Hematopoietic multipotent progenitor cell treated with erythropoietin and hydrocortisone succinate and interleukin-3 and kit ligand, for 4 days (in vitro differentiated cells): Measurements from ENCODE around the gene METRN.

Experiments used
- DNase-seq: peaks from one replicate; pipeline ENCODE4 v3.0.0-alpha.2; 2015

METRN gene

DNA sequence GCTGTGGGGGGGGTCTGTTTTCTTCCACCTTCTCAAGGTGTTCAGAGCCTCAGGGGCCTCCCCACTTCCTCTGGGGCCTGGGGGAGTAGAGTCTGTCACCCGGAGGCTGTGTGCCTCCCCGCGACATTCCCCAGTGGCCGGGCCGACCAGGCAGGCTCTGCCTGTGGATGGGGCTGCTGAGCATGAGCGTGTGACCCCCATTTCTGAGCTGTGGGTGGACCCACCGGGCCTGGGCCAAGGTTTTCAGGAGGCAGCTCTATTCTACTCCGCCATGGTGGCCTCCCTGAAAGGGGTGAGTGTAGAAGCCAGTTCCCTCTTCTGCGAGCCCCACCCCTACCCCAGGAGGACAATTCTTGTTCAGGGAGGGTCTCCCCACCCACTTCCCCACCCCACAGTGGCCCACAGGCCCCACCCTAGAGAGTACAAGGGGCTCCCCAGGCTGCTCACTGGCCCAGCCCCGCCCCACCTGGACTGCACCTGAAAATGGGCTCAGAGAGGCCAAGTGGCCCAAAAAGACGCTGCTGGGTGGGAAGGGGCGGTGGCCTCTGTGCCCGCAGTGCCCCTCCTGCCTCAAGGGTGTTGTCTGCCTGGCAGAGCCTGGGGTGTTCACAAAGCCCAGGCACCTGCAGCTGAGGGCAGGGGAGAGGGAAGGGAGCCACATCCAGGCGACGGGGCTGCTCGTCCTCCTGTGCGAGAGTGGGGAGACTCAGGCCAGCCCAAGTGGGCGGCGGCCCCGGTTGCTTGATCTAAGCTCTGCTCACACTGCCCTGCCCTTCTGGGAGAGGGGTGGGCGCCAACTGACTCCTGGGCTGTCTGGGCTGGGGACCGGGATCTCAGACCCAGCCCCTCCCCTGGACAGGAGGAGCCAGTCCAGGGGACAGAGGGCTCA lies 47.0 kb downstream of the METRN start:
- DNase-seq = no peak

DNA sequence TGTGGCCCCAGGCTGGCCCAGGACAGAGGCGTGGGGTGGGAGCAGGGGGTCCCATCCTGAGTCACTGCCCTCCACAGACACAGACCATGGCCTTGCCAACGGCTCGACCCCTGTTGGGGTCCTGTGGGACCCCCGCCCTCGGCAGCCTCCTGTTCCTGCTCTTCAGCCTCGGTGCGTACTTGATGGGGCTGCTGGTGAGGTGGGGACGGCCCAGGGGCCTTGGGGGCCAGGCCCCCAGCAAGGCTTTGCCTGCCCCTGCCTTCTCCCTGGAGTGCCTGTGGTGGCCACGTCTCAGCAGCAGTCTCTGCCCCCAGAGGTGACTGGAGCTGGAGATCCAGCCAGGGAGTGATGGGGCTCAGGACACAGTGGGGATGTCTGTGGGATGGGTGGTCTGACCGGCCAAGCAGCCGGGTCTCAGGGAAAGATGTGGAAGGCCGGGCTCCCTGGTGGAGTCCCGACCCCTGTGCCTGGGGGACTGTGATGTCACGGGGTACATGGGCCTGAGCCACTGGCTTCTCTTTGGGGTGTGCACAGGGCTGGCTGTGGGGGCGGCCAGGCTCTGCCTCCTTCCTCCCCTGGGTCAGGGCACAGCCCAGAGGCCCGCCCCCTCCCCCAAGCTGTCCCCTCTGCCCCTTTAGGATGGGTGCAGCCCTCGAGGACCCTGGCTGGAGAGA lies 47.8 kb downstream of the METRN start:
- DNase-seq = no peak

DNA sequence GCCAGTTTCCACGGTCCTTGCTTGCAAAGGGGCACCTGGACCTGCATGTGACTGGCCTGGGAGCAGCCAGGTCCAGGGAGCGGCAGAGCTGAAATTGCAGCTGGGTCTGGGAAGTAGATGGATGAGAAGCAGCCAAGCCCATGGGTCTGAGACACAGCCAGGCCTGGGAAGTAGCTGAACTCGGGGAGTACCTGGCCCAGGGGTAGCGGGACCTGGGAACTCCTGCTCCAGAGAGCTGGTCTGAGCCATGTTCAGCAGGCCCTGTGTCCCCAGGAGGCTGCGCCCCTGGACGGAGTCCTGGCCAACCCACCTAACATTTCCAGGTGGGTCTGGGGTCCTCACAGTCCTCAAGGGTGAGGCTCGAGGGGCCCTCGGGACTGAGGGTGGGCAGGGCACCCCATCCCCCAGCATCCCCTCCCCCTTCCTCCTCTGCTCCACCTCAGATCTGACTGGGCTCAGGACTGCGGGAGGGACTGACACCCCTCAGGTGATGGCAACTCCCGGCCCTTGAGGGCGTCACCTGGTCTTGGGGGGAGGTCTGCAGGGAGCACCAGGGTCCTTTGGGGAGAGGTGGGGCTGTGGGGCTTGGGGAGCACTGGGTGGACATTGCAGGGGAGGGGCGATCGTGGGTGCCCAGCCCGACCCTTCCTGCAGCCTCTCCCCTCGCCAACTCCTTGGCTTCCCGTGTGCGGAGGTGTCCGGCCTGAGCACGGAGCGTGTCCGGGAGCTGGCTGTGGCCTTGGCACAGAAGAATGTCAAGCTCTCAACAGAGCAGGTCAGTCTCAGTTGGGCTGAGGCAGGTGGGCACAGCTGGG lies 48.7 kb downstream of the METRN start:
- DNase-seq = no peak

DNA sequence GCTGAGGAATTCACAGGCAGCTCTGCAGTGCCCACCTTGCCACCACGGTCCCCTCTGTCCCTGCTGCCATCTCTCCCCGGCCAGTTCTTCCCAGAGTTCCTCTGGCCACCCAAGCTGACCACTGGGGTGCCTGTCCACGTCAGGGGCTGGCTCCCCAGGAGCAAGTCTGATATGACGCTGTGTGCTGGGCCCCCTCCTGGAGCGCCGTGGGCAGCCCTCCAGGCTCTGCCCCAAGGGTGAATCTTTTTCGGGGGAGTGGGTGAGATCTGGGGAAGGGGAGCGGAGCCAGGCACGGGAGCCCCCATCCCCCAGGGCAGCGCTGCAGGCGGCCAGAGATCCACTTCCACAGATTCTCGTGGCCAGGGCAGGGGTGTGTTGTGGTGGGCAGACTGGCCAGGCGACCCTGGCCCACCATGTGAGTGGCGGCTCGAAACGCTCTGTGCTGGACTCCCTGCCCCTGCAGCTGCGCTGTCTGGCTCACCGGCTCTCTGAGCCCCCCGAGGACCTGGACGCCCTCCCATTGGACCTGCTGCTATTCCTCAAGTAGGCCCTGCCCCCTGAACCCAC lies 49.3 kb downstream of the METRN start:
- DNase-seq = no peak

DNA sequence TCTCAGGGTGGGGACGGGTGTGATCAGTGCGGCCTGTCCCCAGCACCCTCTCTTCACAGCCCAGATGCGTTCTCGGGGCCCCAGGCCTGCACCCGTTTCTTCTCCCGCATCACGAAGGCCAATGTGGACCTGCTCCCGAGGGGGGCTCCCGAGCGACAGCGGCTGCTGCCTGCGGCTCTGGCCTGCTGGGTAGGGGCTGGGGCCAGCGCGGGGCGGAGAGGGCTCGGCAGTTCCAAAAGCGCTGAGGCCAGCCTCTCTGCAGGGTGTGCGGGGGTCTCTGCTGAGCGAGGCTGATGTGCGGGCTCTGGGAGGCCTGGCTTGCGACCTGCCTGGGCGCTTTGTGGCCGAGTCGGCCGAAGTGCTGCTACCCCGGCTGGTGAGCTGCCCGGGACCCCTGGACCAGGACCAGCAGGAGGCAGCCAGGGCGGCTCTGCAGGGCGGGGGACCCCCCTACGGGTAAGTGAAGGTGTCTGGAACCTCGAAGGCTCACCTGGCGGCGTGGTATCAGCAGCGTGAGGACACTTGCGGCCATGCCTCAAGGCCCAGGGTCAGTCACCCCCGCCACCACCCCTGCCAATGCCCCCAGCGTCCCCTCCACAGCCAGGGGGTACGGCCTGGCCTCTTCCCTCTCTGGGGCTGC lies 50.0 kb downstream of the METRN start:
- no peak for DNase-seq

DNA sequence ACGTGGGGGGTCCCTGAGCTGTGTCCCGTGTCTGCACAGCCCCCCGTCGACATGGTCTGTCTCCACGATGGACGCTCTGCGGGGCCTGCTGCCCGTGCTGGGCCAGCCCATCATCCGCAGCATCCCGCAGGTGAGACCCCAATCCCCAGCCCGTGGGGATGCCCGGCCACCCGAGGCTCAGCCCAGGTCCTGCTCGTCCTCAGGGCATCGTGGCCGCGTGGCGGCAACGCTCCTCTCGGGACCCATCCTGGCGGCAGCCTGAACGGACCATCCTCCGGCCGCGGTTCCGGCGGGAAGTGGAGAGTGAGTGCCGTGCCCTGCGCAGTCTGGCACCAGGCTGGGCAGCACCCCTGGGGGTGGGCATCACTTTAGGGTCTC lies 50.6 kb downstream of the METRN start:
- DNase-seq = no peak

DNA sequence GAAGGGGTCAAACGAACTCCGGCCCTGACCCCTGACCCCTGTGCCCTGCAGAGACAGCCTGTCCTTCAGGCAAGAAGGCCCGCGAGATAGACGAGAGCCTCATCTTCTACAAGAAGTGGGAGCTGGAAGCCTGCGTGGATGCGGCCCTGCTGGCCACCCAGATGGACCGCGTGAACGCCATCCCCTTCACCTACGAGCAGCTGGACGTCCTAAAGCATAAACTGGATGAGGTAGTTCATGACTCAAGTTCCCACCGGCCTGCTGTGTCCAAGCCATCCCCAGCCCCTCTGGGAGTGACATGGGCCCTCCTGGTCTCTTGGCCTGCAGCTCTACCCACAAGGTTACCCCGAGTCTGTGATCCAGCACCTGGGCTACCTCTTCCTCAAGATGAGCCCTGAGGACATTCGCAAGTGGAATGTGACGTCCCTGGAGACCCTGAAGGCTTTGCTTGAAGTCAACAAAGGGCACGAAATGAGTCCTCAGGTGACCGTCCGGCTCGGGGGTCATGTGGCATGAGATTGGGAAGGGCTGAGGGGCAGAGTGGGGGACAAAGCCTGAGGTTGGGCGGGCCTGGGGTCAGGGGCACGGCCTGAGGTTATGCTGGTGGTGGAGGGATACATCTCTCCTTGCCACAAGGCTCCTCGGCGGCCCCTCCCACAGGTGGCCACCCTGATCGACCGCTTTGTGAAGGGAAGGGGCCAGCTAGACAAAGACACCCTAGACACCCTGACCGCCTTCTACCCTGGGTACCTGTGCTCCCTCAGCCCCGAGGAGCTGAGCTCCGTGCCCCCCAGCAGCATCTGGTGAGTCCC lies 51.3 kb downstream of the METRN start:
- DNase-seq = no peak

DNA sequence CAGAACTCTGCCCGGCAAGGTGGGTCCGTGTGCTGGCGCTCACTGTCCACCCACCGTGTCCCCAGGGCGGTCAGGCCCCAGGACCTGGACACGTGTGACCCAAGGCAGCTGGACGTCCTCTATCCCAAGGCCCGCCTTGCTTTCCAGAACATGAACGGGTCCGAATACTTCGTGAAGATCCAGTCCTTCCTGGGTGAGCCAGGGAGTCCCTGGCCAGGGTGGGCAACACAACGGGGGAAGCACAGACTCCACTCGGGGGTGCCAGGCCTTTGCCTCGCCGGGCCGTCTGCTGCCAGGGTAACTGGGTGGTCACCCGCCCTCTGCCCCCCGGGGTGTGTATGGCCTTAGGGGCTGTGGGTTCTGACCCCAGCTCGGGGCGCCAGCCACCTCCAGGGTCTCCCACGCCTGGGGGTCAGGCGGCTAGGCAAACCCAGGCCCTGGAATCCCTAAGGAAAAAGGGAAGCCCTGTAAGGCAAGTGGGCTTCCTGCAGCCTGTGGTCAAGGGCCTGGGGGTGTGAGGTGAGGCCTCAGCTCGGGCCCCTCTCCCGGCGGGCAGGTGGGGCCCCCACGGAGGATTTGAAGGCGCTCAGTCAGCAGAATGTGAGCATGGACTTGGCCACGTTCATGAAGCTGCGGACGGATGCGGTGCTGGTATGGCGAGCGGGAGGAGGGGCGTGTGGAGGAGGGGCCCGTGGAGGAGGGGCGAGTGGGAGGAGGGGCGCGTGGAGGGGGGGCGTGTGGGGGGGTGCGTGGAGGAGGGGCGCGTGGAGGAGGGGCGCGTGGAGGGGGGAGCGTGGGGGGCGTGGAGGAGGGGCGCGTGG lies 52.1 kb downstream of the METRN start:
- no peak for DNase-seq

DNA sequence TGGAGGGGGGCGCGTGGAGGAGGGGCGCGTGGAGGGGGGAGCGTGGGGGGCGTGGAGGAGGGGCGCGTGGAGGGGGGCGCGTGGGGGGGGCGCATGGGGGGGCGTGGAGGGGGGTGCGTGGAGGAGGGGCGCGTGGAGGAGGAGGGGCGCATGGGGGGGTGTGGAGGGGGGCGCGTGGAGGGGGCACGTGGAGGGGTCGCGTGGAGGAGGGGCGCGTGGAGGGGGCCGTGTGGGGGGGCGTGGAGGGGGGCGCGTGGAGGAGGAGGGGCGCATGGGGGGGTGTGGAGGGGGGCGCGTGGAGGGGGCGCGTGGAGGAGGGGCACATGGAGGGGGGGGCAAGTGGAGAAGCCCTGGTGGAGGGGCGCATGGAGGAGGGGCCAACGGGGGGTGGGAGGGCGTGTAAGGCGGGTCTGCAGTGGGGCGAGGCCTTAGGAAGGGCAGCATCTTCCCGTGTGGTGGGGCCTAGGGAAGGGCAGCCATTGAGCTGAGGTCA lies 52.9 kb downstream of the METRN start:
- DNase-seq = no peak

DNA sequence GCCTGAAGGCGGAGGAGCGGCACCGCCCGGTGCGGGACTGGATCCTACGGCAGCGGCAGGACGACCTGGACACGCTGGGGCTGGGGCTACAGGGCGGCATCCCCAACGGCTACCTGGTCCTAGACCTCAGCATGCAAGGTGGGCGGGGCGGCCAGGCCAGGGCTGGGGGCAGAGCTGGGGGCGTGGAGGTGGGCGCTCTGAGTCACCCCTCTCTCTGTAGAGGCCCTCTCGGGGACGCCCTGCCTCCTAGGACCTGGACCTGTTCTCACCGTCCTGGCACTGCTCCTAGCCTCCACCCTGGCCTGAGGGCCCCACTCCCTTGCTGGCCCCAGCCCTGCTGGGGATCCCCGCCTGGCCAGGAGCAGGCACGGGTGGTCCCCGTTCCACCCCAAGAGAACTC lies 53.5 kb downstream of the METRN start:
- no peak for DNase-seq
